Measurements from ENCODE around the gene METTL2A. TPM values are rescaled to one million over a fixed set of nuclear protein-coding genes. Genes with fewer than 3 reads are reported as not detected.

The METTL2A gene
- total RNA-seq, 1 donor from 2014 or later = 17.9 TPM

Other genes starting within 250 kb of the METTL2A start
- gene EFCAB3, start 43.3 kb upstream of the METTL2A start, total RNA-seq = not detected in 3 replicates
- gene TLK2, start 54.9 kb downstream of the METTL2A start, total RNA-seq = 35.5 to 39.5 TPM (median 38.8 TPM) in 3 replicates
- gene MRC2, start 203.8 kb downstream of the METTL2A start, total RNA-seq = 347 to 378 TPM (median 353 TPM) in 3 replicates